CD4-positive, alpha-beta T cell (primary cell): ENCODE data around the gene MTHFD2L. TPM values are rescaled to one million over a fixed set of nuclear protein-coding genes. Genes with fewer than 3 reads are reported as not detected.

Source experiments
- ATAC-seq: fragments of 200-7000 bp; cut with Tn5 transposase; one replicate; pipeline ENCODE4 v1.10.0; 2022; ENCODE audit warnings: mild to moderate bottlenecking; ENCODE audit not compliant: poor library complexity
- CTCF ChIA-PET: fragments of 350-600 bp; sonication (Branson Sonifier 250); formaldehyde crosslinking; loops from one replicate; lab custom pipeline; 2021; ENCODE audit warnings: antibody characterized with exemption, inconsistent platforms; lab: Charles Lee
- POLR2A ChIA-PET: fragments of 350-600 bp; sonication (Branson Sonifier 250); formaldehyde crosslinking; loops from one replicate; lab custom pipeline; 2021; ENCODE audit warnings: antibody characterized with exemption, inconsistent platforms; lab: Charles Lee
- DNase-seq, 14 experiments: peaks; one replicate each; pipeline ENCODE4 v3.0.0-alpha.2; 2013 to 2020; ENCODE audit warnings: mixed read lengths in 2 of 14
- H3K27ac ChIP-seq, 2 donors: one replicate each; pipeline versions ENCODE4 v1.5.1 to v1.7.0; 2013; ENCODE audit warnings: low read length in 2 of 2, low read depth in 1 of 2, mild to moderate bottlenecking in 1 of 2
- H3K27me3 ChIP-seq, 2 experiments: 1 replicate in 1 of 2; 2 replicates in 1 of 2; pipeline versions ENCODE4 v1.6.1 to v1.7.0; 2013; ENCODE audit warnings: low read length in 2 of 2, control low read depth in 1 of 2, mild to moderate bottlenecking in 1 of 2, moderate library complexity in 1 of 2; ENCODE audit not compliant: insufficient read depth in 2 of 2, control insufficient read depth in 1 of 2
- H3K36me3 ChIP-seq: one replicate; pipeline ENCODE4 v1.6.1; 2013; ENCODE audit warnings: low read length, control low read depth; ENCODE audit not compliant: insufficient read depth
- H3K4me1 ChIP-seq: one replicate; pipeline ENCODE4 v1.6.1; 2013; ENCODE audit warnings: low read length, control low read depth; ENCODE audit not compliant: insufficient read depth
- H3K4me3 ChIP-seq: one replicate; pipeline ENCODE4 v1.5.1; 2013; ENCODE audit warnings: mild to moderate bottlenecking, low read length, moderate library complexity
- H3K9me3 ChIP-seq, 2 experiments: 1 replicate in 1 of 2; 2 replicates in 1 of 2; pipeline versions ENCODE4 v1.6.1 to v1.7.0; 2013; ENCODE audit warnings: low read length in 2 of 2, mild to moderate bottlenecking in 2 of 2, control low read depth in 1 of 2, moderate library complexity in 1 of 2; ENCODE audit not compliant: control insufficient read depth in 1 of 2, insufficient read depth in 1 of 2
- H3K27ac Mint-ChIP-seq: one replicate; pipeline ENCODE4 v1.8.0; 2020; ENCODE audit warnings: mixed read lengths
- H3K27me3 Mint-ChIP-seq: one replicate; pipeline ENCODE4 v1.8.0; 2021; ENCODE audit warnings: mixed read lengths
- H3K36me3 Mint-ChIP-seq: one replicate; pipeline ENCODE4 v1.8.0; 2021; ENCODE audit warnings: low read depth, mixed read lengths
- H3K4me1 Mint-ChIP-seq: one replicate; pipeline ENCODE4 v1.8.0; 2021; ENCODE audit warnings: low read depth, mixed read lengths
- H3K4me3 Mint-ChIP-seq: one replicate; pipeline ENCODE4 v1.8.0; 2020; ENCODE audit warnings: mild to moderate bottlenecking, mixed read lengths
- H3K9me3 Mint-ChIP-seq: one replicate; pipeline ENCODE4 v1.8.0; 2020; ENCODE audit warnings: mixed read lengths
- CTCF ChIP-seq: fragments of 200-600 bp; IDR thresholded peaks from one replicate; pipeline ENCODE4 v1.8.0; 2022; ENCODE audit warnings: antibody characterized with exemption, mild to moderate bottlenecking
- intact Hi-C, 2 experiments: fragments of 100-400 bp; cut with DNase I in 1 of 2; cut with micrococcal nuclease in 1 of 2; formaldehyde crosslinking; loops; one replicate each; pipeline versions ENCODE4 v1.15.1 to v1.9.0; 2023 to 2025; cut with DNase I, micrococcal nuclease
- total RNA-seq, 174 experiments: library from RNA in 2 of 174; stranded (reverse) in 2 of 174; gene quantifications; one replicate each; pipeline ENCODE4 v1.2.3 and lab custom pipeline; 2021 to 2026

MTHFD2L gene
- total RNA-seq, 2 experiments from 2014 or later: 13.7 to 14.4 TPM

- DNase-seq (no peak), ATAC-seq (no peak)
- no peak for TF ChIP-seq CTCF
- POLR2A ChIA-PET: interaction anchor here (1.1 kb wide), 1 partner anchor 10 kb away, joined by 3 read pairs; no protein-coding TSS in a partner anchor
- Histone ChIP-seq H3K4me3 (no peak overlapping the region), H3K9me3 (peaks cover 0 to under 1% of the 10 kb centered on the region in 2 experiments), H3K27ac (no peak overlapping the region), H3K36me3 (peaks cover 11% of the 10 kb centered on the region), H3K27me3 (no peaks in the 10 kb centered on the region), H3K4me1 (peaks cover 14% of the 10 kb centered on the region)
- Mint-ChIP-seq H3K4me1 (peaks cover 27% of the 10 kb centered on the region), H3K27ac (no peak overlapping the region), H3K27me3 (no peaks in the 10 kb centered on the region), H3K36me3 (peaks cover 50% of the 10 kb centered on the region), H3K9me3 (no peaks in the 10 kb centered on the region), H3K4me3 (no peak overlapping the region)
- intact Hi-C loops: no loop called here
- CTCF ChIA-PET: no interaction called here
Measured at GRCh38 chr4:74161666-74162450, 3.9 kb downstream of the MTHFD2L start.

GRCh38 chr4:74166135-74166534 lies 8.2 kb downstream of the MTHFD2L start:
- no peaks in the 10 kb centered on the region for H3K9me3 Mint-ChIP-seq
- ChIA-PET POLR2A (no interaction called here), CTCF (no interaction called here)
- no peaks in the 10 kb centered on the region for H3K27me3 ChIP-seq
- TF ChIP-seq CTCF: no peak
- no peak for ATAC-seq
- peaks cover 6% of the 10 kb centered on the region for H3K4me1 Mint-ChIP-seq
- H3K27me3 Mint-ChIP-seq: no peaks in the 10 kb centered on the region
- peaks cover 29% of the 10 kb centered on the region for H3K36me3 Mint-ChIP-seq
- H3K9me3 ChIP-seq: peaks cover 0 to 3% of the 10 kb centered on the region in 2 experiments
- H3K4me1 ChIP-seq: no peaks in the 10 kb centered on the region
- no peak overlapping the region for H3K27ac Mint-ChIP-seq
- H3K36me3 ChIP-seq: peaks cover 11% of the 10 kb centered on the region
- H3K27ac ChIP-seq: no peak overlapping the region
- no peak for DNase-seq
- no peak overlapping the region for H3K4me3 ChIP-seq
- intact Hi-C loops: no loop called here
- H3K4me3 Mint-ChIP-seq: no peak overlapping the region

- Histone ChIP-seq H3K27ac (no peak overlapping the region), H3K4me3 (no peak overlapping the region), H3K9me3 (peaks cover 0 to 3% of the 10 kb centered on the region in 2 experiments), H3K36me3 (peaks cover 7% of the 10 kb centered on the region), H3K27me3 (no peaks in the 10 kb centered on the region), H3K4me1 (no peaks in the 10 kb centered on the region)
- H3K27me3 Mint-ChIP-seq: no peaks in the 10 kb centered on the region
- ChIA-PET POLR2A (no interaction called here), CTCF (no interaction called here)
- H3K4me3 Mint-ChIP-seq: no peak overlapping the region
- H3K36me3 Mint-ChIP-seq: peaks cover 22% of the 10 kb centered on the region
- H3K27ac Mint-ChIP-seq: no peak overlapping the region
- no peak for ATAC-seq
- DNase-seq: no peak
- H3K9me3 Mint-ChIP-seq: no peaks in the 10 kb centered on the region
- no peak for TF ChIP-seq CTCF
- H3K4me1 Mint-ChIP-seq: no peaks in the 10 kb centered on the region
- intact Hi-C loops: no loop called here
Measured at GRCh38 chr4:74166818-74167217, 8.9 kb downstream of the MTHFD2L start.
